ENCODE results near the gene DUSP7. TPM values are rescaled to one million over a fixed set of nuclear protein-coding genes. Genes with fewer than 3 reads are reported as not detected.

DUSP7 gene
- polyA plus RNA-seq, 4 donors: 1.6 to 9.4 (median 4.4) TPM

GRCh38 chr3:52057812-52058495, 1.6 kb upstream of the DUSP7 start:
- DNase-seq (no peak), FAIRE-seq (no peak)
- peak overlapping the region in 2 of 3 donors; percentile 7 to 29 for H3K4me3 ChIP-seq (ENCODE audit: low read depth in 1 of 3, low read length in 3 of 3)
- no peaks in the 10 kb centered on the region for H3K27me3 ChIP-seq (ENCODE audit: control insufficient read depth in 3 of 3, insufficient read depth in 3 of 3, low read length in 3 of 3)
- H3K36me3 ChIP-seq (ENCODE audit: control insufficient read depth in 3 of 3, insufficient read depth in 2 of 3, low read depth in 1 of 3, low read length in 3 of 3): peaks cover 0 to 17% (median 0%) of the 10 kb centered on the region in 3 donors
- H3K9me3 ChIP-seq (ENCODE audit: control insufficient read depth in 2 of 2, insufficient read depth in 1 of 2, low read depth in 1 of 2, low read length in 1 of 2): no peaks in the 10 kb centered on the region
- H3K4me1 ChIP-seq (ENCODE audit: control insufficient read depth in 3 of 3, insufficient read depth in 2 of 3, low read depth in 1 of 3, low read length in 2 of 3): peaks cover 0 to 22% (median 0%) of the 10 kb centered on the region in 3 donors
- H3K27ac ChIP-seq (ENCODE audit: low read depth in 1 of 3, low read length in 2 of 3): peak overlapping the region; percentile 28 to 74 (median 42)
- WGBS, 3 donors: 48 to 64% (median 51%) methylated on average over 14 of the region's 14 CpGs

GRCh38 chr3:52056968-52057811, 819 bp upstream of the DUSP7 start:
- Histone ChIP-seq H3K27me3 (ENCODE audit: control insufficient read depth in 3 of 3, insufficient read depth in 3 of 3, low read length in 3 of 3) (no peaks in the 10 kb centered on the region), H3K4me1 (ENCODE audit: control insufficient read depth in 3 of 3, insufficient read depth in 2 of 3, low read depth in 1 of 3, low read length in 2 of 3) (peaks cover 0 to 27% (median 0%) of the 10 kb centered on the region in 3 donors), H3K27ac (ENCODE audit: low read depth in 1 of 3, low read length in 2 of 3) (peak overlapping the region; percentile 79 to 86 (median 81)), H3K36me3 (ENCODE audit: control insufficient read depth in 3 of 3, insufficient read depth in 2 of 3, low read depth in 1 of 3, low read length in 3 of 3) (peaks cover 0 to 25% (median 0%) of the 10 kb centered on the region in 3 donors), H3K4me3 (ENCODE audit: low read depth in 1 of 3, low read length in 3 of 3) (peak overlapping the region in 2 of 3 donors; percentile 54 to 78), H3K9me3 (ENCODE audit: control insufficient read depth in 2 of 2, insufficient read depth in 1 of 2, low read depth in 1 of 2, low read length in 1 of 2) (no peaks in the 10 kb centered on the region)
- 0 to 1% (median 1%) methylated on average over 43 to 55 of the region's 55 CpGs for WGBS, 3 donors
- FAIRE-seq (peak; percentile 95), DNase-seq (peak; percentile 100)

GRCh38 chr3:52055537-52056351, 627 bp downstream of the DUSP7 start:
- DNase-seq: peak; percentile 46 to 80
- H3K9me3 ChIP-seq (ENCODE audit: control insufficient read depth in 2 of 2, insufficient read depth in 1 of 2, low read depth in 1 of 2, low read length in 1 of 2): no peaks in the 10 kb centered on the region
- WGBS, 3 donors: 1% methylated on average over 64 to 94 of the region's 94 CpGs
- peak overlapping the region; percentile 20 to 81 (median 40) for H3K27ac ChIP-seq (ENCODE audit: low read depth in 1 of 3, low read length in 2 of 3)
- H3K36me3 ChIP-seq (ENCODE audit: control insufficient read depth in 3 of 3, insufficient read depth in 2 of 3, low read depth in 1 of 3, low read length in 3 of 3): peaks cover 0 to 39% (median 0%) of the 10 kb centered on the region in 3 donors
- H3K4me3 ChIP-seq (ENCODE audit: low read depth in 1 of 3, low read length in 3 of 3): peak overlapping the region; percentile 49 to 84 (median 78)
- FAIRE-seq: no peak
- peaks cover 0 to 27% (median 0%) of the 10 kb centered on the region in 3 donors for H3K4me1 ChIP-seq (ENCODE audit: control insufficient read depth in 3 of 3, insufficient read depth in 2 of 3, low read depth in 1 of 3, low read length in 2 of 3)
- no peaks in the 10 kb centered on the region for H3K27me3 ChIP-seq (ENCODE audit: control insufficient read depth in 3 of 3, insufficient read depth in 3 of 3, low read length in 3 of 3)

- H3K27me3 ChIP-seq (ENCODE audit: control insufficient read depth in 3 of 3, insufficient read depth in 3 of 3, low read length in 3 of 3): no peaks in the 10 kb centered on the region
- H3K4me3 ChIP-seq (ENCODE audit: low read depth in 1 of 3, low read length in 3 of 3): peak overlapping the region; percentile 49 to 84 (median 78)
- no peaks in the 10 kb centered on the region for H3K9me3 ChIP-seq (ENCODE audit: control insufficient read depth in 2 of 2, insufficient read depth in 1 of 2, low read depth in 1 of 2, low read length in 1 of 2)
- H3K27ac ChIP-seq (ENCODE audit: low read depth in 1 of 3, low read length in 2 of 3): peak overlapping the region; percentile 20 to 81 (median 40)
- peak in 1 of 2 donors; percentile 17 for DNase-seq
- peaks cover 0 to 27% (median 0%) of the 10 kb centered on the region in 3 donors for H3K4me1 ChIP-seq (ENCODE audit: control insufficient read depth in 3 of 3, insufficient read depth in 2 of 3, low read depth in 1 of 3, low read length in 2 of 3)
- H3K36me3 ChIP-seq (ENCODE audit: control insufficient read depth in 3 of 3, insufficient read depth in 2 of 3, low read depth in 1 of 3, low read length in 3 of 3): peaks cover 0 to 46% (median 2%) of the 10 kb centered on the region in 3 donors
- 9 to 14% (median 11%) methylated on average over 25 to 26 of the region's 26 CpGs for WGBS, 3 donors
- no peak for FAIRE-seq
Observed at GRCh38 chr3:52054661-52055511, 1.5 kb downstream of the DUSP7 start.

GRCh38 chr3:52053307-52054304, 2.8 kb downstream of the DUSP7 start:
- FAIRE-seq: no peak

GRCh38 chr3:52052831-52053306, 3.5 kb downstream of the DUSP7 start:
- peak overlapping the region; percentile 40 to 80 (median 46) for H3K27ac ChIP-seq (ENCODE audit: low read depth in 1 of 3, low read length in 2 of 3)
- no peak for FAIRE-seq
- no peaks in the 10 kb centered on the region for H3K9me3 ChIP-seq (ENCODE audit: control insufficient read depth in 2 of 2, insufficient read depth in 1 of 2, low read depth in 1 of 2, low read length in 1 of 2)
- peaks cover 0 to 63% (median 5%) of the 10 kb centered on the region in 3 donors for H3K36me3 ChIP-seq (ENCODE audit: control insufficient read depth in 3 of 3, insufficient read depth in 2 of 3, low read depth in 1 of 3, low read length in 3 of 3)
- no peaks in the 10 kb centered on the region for H3K27me3 ChIP-seq (ENCODE audit: control insufficient read depth in 3 of 3, insufficient read depth in 3 of 3, low read length in 3 of 3)
- peak; percentile 31 to 45 for DNase-seq
- 26 to 65% (median 63%) methylated on average over 10 of the region's 10 CpGs for WGBS, 3 donors
- H3K4me3 ChIP-seq (ENCODE audit: low read depth in 1 of 3, low read length in 3 of 3): no peak overlapping the region
- H3K4me1 ChIP-seq (ENCODE audit: control insufficient read depth in 3 of 3, insufficient read depth in 2 of 3, low read depth in 1 of 3, low read length in 2 of 3): peaks cover 0 to 25% (median 0%) of the 10 kb centered on the region in 3 donors

More at GRCh38 chr3:52053307-52054304, 2.8 kb downstream of the DUSP7 start:
- peaks cover 0 to 57% (median 5%) of the 10 kb centered on the region in 3 donors for H3K36me3 ChIP-seq (ENCODE audit: control insufficient read depth in 3 of 3, insufficient read depth in 2 of 3, low read depth in 1 of 3, low read length in 3 of 3)
- H3K4me1 ChIP-seq (ENCODE audit: control insufficient read depth in 3 of 3, insufficient read depth in 2 of 3, low read depth in 1 of 3, low read length in 2 of 3): peaks cover 0 to 27% (median 0%) of the 10 kb centered on the region in 3 donors
- WGBS, 3 donors: 80 to 84% (median 82%) methylated on average over 30 to 31 of the region's 31 CpGs
- H3K4me3 ChIP-seq (ENCODE audit: low read depth in 1 of 3, low read length in 3 of 3): no peak overlapping the region
- no peaks in the 10 kb centered on the region for H3K27me3 ChIP-seq (ENCODE audit: control insufficient read depth in 3 of 3, insufficient read depth in 3 of 3, low read length in 3 of 3)
- no peaks in the 10 kb centered on the region for H3K9me3 ChIP-seq (ENCODE audit: control insufficient read depth in 2 of 2, insufficient read depth in 1 of 2, low read depth in 1 of 2, low read length in 1 of 2)
- H3K27ac ChIP-seq (ENCODE audit: low read depth in 1 of 3, low read length in 2 of 3): peak overlapping the region; percentile 17 to 80 (median 46)
- DNase-seq: peak in 1 of 2 donors; percentile 39
